Jurkat, Clone E6-1 (cell line): ENCODE data around the gene CDK5R2.

Experiments
- DNase-seq: peaks from one replicate; pipeline ENCODE4 v3.0.0-alpha.2; 2011; ENCODE audit warnings: low read depth, low spot score
- H3K4me3 ChIP-seq: 2 replicates; pipeline ENCODE4 v1.5.1; 2011; ENCODE audit warnings: mild to moderate bottlenecking, low read length, control low read depth, moderate library complexity

CDK5R2 gene

DNA sequence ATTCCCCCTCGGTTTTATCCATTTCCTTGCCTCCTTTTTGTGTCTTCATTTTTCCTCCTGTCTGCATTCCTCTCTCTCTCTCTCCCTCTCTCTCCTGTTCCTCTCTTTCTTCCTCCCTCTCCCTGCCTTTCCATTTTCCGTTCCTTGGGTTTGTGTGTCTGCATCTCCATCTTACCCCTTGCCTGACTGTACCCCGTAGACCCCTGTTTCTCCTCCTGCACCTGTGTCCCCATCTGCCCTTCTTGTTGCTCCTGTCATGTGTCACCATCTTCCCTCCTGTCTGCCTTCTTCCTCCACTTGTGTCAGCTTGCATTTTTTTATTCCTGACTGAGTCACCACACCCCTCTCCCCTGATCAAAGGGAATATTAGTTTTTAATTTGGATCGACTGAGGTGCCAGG, 1.8 kb downstream of the CDK5R2 start:
- no peak for DNase-seq
- H3K4me3 ChIP-seq: no peak overlapping the region

DNA sequence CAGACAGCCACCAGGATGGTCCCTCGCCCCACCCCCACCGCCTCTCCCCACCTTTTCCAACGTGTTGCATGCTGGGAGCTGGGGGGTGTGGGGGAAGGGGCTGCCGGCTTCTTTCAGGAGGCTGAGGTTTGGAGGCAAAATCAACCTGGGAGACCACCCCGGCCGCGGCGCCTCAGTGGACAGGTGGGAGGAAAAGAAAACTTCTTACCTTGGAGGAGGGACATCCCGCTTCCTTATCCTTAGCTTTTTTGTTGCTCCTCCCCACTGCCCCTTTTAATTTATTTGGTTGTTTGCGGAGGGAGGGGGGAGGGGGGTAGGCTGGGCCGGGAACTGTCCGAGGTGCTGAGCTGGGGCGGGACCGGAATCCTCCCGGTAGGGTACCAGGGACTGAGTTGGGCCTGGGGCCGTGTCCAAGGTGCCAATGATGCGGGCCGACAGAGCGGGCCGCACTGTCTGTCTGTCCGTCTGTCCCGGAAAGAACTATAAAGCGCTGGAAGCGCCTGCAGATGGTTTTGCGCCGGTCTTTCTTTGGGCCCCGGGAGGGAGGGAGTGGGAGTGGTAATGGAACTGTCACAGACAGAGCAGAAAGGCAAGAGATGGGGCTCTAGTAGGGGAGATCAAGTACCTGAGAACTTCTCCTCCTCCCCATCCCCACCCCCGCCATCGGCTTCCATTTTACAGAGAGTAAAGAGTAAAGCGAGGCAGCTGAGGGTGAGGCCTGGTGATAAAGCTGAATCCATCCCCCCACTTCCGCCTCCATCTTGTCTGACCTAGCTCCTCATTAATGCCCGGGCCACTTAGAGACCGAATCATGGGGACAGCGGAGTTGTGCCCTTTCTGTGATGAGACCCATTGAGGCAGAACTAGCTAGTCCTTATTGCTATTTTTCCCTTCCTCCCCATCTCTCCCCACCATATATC, 2.4 kb downstream of the CDK5R2 start:
- no peak overlapping the region for H3K4me3 ChIP-seq
- DNase-seq: no peak

DNA sequence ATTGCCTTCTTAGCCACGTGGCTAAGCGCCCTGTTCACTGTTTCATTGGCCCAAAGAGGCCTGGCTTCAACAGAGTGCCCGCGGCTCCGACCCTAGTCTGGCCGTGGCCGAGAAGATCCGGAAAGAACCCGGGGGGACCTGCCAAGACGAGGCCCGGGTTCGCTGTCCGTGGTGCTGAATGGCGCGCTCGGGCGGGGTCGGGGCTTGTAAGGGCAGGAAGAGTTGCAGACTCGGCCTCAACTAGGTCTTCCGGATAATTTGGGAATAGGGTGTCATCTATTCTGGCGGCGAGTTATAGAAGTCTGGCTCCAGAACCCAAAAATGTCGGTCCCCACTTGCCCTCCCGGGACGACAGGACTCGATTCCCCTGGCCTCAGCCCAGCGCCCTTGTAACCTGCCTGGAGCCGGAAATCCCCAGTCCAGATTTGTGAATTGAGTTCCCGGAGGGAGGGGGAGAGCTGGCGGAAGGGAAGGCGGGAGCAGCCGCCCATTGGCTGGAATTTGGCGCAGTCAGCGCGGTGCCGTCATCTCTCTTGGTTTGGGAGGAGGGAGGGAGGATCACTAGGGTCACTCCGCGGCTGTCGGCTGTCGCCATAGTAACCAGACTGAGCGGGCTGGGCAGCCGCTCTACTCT, 3.5 kb downstream of the CDK5R2 start:
- H3K4me3 ChIP-seq: no peak overlapping the region
- DNase-seq: peak; percentile 24

DNA sequence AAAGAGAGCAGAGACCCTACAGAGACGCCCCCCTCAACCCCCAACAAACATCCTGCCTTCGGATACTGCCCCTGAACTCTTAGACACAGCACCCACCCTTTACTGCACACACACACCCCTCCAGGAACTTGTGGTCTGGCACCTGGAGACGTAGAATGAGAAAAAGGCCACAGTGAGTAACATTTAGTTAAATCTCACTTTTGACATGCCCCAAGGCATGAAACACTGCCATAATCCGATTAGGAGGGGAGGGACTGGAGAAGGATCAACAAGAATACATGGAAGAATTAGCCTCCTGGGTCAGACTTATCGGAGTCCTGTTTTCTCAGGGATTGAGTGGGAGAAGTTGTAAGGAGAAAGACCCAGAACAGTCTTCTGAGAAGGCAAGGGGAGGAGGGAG, 4.1 kb downstream of the CDK5R2 start:
- DNase-seq: peak; percentile 51
- no peak overlapping the region for H3K4me3 ChIP-seq

DNA sequence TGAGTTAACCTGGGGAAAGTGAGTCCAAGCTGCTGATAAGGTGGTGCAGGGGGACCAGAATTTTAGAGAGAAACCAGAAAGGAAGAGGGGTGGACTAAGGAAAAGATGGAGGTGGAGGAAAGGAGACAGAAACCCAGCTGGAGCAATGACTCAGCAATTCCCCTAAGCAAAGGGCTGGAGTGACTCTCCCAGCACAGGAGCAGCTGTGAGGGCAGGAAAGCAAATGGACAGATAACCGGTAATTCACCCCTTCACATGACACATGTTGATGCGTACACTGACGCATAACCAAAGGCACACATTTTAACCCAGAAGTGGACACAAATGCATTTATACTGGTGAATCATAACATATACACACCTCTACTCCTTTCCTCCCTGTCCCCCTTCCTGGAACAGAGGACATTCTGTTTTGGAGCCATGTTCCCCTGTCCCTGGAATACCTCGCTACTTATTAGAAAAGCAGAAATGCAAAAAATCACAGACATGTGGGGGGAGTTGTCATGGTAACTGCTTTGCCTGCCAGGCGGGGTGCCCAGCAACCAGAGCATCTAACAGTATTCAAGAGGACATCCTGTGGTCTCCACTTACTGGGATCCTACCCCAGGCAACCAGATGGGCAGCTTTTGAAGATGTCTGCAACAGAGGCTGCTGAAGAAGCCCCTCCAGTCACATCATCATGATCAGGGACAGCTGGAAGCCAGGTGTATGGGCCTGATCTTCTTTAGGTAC, 4.7 kb downstream of the CDK5R2 start:
- DNase-seq: peak; percentile 19
- no peak overlapping the region for H3K4me3 ChIP-seq

GRCh38 chr2:218970894-218971293, 11.4 kb downstream of the CDK5R2 start:
- no peak for DNase-seq
- no peak overlapping the region for H3K4me3 ChIP-seq

DNA sequence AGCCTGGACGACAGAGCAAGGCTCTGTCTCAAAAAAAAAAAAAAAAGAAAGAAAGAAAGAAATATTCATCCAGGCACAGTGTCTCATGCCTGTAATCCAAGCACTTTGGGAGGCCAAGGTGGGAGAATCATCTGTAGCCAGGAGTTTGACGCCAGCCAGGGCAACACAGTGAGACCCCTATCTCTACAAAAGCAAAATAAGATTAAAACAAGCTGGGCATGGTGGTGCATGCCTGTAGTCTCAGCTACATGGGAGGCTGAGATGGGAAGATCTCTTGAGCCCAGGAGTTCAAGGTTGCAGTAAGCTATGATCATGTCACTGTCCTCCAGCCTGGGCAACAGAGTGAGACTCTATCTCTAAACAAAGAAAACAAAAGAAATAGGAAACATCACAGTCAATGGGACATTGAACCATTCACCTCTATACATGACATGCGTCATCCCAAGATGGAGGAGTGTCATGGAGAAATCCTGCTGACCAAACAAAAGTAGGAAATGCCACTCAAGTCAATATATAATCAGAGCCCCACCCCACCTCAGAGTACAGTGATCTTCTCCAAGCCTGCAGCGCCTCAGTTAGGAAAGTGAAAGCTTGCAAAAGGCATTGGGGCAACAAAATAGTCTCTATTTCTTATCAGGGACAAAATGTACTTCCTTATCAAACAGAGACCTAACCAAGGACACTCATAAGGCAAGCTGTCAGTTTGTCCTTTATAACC, 15.8 kb downstream of the CDK5R2 start:
- no peak for DNase-seq
- no peak overlapping the region for H3K4me3 ChIP-seq

DNA sequence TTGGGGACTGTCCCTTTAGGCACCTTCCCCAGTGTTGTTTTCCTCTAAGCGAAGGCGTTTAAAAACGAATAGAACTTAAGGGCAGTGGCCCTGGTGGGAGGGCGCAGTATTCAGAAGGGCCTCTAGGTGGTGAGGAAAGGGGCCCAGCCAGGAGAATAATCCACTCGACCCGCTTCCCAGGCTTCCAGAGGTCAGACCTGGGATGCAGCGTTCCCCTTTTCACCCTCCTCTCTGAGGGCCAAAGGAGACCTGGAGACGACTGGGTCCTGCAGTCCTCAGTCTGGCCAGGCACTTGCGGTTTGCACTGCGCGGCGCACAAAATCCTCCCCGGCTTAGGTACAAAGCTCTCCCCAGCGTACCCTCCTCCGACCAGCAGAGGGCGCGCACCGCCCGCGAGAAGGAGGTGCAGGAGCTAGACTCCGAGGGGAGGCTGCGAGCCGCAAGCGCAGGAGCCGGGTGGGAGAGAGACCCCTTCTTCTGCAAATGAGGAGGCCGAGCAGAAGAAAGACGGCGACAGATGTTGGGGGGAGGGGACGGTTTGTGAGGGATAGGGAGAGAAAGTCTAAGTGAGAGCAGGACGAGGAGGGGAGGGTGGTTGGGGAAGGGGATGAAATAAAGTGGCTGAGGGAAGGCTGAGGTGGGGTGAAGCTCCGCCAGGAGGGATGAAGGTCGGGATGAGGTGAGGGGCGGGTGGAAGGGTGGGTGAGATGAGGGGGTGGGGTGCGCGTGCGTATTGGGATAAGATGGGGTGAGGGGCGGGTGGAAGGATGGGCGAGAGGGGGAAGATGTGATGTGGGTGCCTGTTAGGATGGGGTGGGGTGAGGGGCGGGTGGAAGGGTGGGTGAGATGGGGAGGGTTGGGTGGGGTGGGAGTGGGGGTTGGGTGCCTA, 20.6 kb downstream of the CDK5R2 start:
- peak; percentile 73 for DNase-seq
- H3K4me3 ChIP-seq: peak overlapping the region; percentile 53

GRCh38 chr2:218980735-218981389, 21.4 kb downstream of the CDK5R2 start:
- peak overlapping the region; percentile 34 for H3K4me3 ChIP-seq
- DNase-seq: no peak

- no peak for DNase-seq
- H3K4me3 ChIP-seq: no peak overlapping the region
Observed at GRCh38 chr2:218981390-218981880, 22.0 kb downstream of the CDK5R2 start.

GRCh38 chr2:218981881-218982585, 22.6 kb downstream of the CDK5R2 start:
- no peak for DNase-seq

DNA sequence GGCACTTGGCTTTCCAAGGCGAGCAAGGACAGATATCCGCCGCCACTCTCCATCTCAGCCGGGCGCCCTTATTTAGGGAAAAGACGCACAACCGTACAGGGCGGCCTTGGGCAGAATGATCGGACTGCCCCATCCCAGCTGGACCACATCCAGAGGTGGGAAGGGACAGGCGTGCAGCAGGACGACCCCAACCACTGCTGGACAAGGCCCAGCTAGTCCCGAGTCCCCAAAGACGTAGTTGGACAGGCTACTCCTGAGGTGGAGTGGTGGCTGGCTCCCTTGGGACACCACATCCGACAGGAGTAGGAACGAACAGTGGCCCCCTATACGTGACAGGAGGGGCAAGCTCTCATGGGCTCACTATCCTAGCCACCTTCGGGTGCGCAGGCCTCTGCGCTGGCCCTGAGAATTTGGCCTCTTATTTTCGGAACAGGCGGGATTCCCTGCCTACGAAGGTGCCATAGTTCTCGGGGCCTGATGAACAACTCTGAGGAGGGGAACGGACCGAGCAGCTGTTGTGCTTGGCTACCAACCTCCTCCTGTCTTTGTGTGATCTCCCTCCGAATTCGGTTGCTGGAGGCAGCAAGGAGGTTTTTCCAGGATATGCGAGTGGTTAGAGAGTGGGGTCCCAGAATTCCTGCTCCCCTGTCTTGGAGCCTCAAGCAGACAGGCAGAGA, 23.3 kb downstream of the CDK5R2 start:
- H3K4me3 ChIP-seq: no peak overlapping the region
- no peak for DNase-seq

More at GRCh38 chr2:218981881-218982585, 22.6 kb downstream of the CDK5R2 start:
- H3K4me3 ChIP-seq: no peak overlapping the region

- no peak overlapping the region for H3K4me3 ChIP-seq
- no peak for DNase-seq
Observed at GRCh38 chr2:218983263-218983933, 23.9 kb downstream of the CDK5R2 start.

DNA sequence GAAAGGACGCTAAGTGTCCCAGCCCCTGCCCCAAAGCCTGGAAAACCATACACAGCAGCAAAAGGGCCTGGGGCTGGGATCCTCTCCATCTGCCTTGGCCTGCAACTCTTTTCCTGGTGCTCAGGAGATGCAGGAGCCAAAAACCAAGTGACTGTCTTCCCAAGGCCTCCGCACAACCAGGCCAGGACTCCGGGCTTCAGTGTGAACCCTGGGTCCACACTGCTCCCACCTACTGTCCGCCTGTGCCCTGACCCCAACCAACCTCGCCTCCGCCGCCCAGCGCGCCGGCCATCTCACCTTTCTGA, 24.4 kb downstream of the CDK5R2 start:
- no peak overlapping the region for H3K4me3 ChIP-seq
- DNase-seq: no peak

GRCh38 chr2:218984239-218985020, 25.0 kb downstream of the CDK5R2 start:
- no peak overlapping the region for H3K4me3 ChIP-seq
- DNase-seq: no peak

GRCh38 chr2:218985021-218985324, 25.5 kb downstream of the CDK5R2 start, which contains the start of gene FEV:
Gene FEV, minus strand, starts transcription at chr2:218985184. Its CDS starts 109 bp downstream, at chr2:218985075.
- H3K4me3 ChIP-seq: no peak within 1 kb of the TSS
- no peak for DNase-seq
